CD4-positive, alpha-beta memory T cell (primary cell): ENCODE measurements around the gene ECHDC3. TPM values are rescaled to one million over a fixed set of nuclear protein-coding genes. Genes with fewer than 3 reads are reported as not detected.

ENCODE experiments used
- CTCF ChIA-PET: fragments of 350-600 bp; sonication (Branson Sonifier 250); formaldehyde crosslinking; loops from one replicate; lab custom pipeline; 2021; ENCODE audit warnings: inconsistent platforms; ENCODE audit not compliant: partially characterized antibody; lab: Charles Lee
- POLR2A ChIA-PET: fragments of 350-600 bp; sonication (Branson Sonifier 250); formaldehyde crosslinking; loops from one replicate; lab custom pipeline; 2021; ENCODE audit not compliant: partially characterized antibody; lab: Charles Lee
- DNase-seq, 5 donors: peaks; one replicate each; pipeline versions ENCODE4 v3.0.0 to v3.0.0-alpha.2; 2020 to 2022; ENCODE audit warnings: mixed read lengths in 1 of 5
- H3K27ac ChIP-seq: one replicate; pipeline ENCODE4 v1.7.0; 2013; ENCODE audit warnings: low read depth, low read length
- H3K27me3 ChIP-seq: 2 replicates; pipeline ENCODE4 v1.7.0; 2013; ENCODE audit warnings: mild to moderate bottlenecking, low read length, moderate library complexity; ENCODE audit not compliant: insufficient read depth
- H3K36me3 ChIP-seq: 2 replicates; pipeline ENCODE4 v1.7.0; 2013; ENCODE audit warnings: mild to moderate bottlenecking, low read length, moderate library complexity; ENCODE audit not compliant: insufficient read depth
- H3K4me1 ChIP-seq: 2 replicates; pipeline ENCODE4 v1.7.0; 2013; ENCODE audit warnings: mild to moderate bottlenecking, low read length, moderate library complexity; ENCODE audit not compliant: insufficient read depth
- H3K4me3 ChIP-seq, 2 donors: one replicate each; pipeline ENCODE4 v1.7.0; 2013; ENCODE audit warnings: low read length in 2 of 2, mild to moderate bottlenecking in 1 of 2
- H3K9me3 ChIP-seq, 2 donors: one replicate each; pipeline ENCODE4 v1.7.0; 2013; ENCODE audit warnings: low read length in 2 of 2, control low read depth in 1 of 2; ENCODE audit not compliant: control insufficient read depth in 1 of 2
- H3K27ac Mint-ChIP-seq, 7 donors: one replicate each; pipeline ENCODE4 v1.8.0; 2020 to 2021; ENCODE audit warnings: mixed read lengths in 7 of 7, mild to moderate bottlenecking in 6 of 7, inconsistent platforms in 3 of 7, moderate library complexity in 3 of 7
- H3K27me3 Mint-ChIP-seq, 2 donors: one replicate each; pipeline ENCODE4 v1.8.0; 2020 to 2021; ENCODE audit warnings: mixed read lengths in 2 of 2
- H3K36me3 Mint-ChIP-seq, 2 donors: one replicate each; pipeline ENCODE4 v1.8.0; 2020 to 2021; ENCODE audit warnings: mixed read lengths in 2 of 2, inconsistent platforms in 1 of 2, mild to moderate bottlenecking in 1 of 2
- H3K4me1 Mint-ChIP-seq, 4 donors: one replicate each; pipeline ENCODE4 v1.8.0; 2020 to 2021; ENCODE audit warnings: mixed read lengths in 4 of 4, mild to moderate bottlenecking in 1 of 4
- H3K4me3 Mint-ChIP-seq, 8 donors: one replicate each; pipeline ENCODE4 v1.8.0; 2020 to 2021; ENCODE audit warnings: mixed read lengths in 8 of 8, mild to moderate bottlenecking in 7 of 8, moderate library complexity in 6 of 8, inconsistent platforms in 3 of 8
- H3K9me3 Mint-ChIP-seq, 8 donors: one replicate each; pipeline ENCODE4 v1.8.0; 2020 to 2021; ENCODE audit warnings: mixed read lengths in 8 of 8, mild to moderate bottlenecking in 5 of 8, inconsistent platforms in 3 of 8, moderate library complexity in 1 of 8
- intact Hi-C: fragments of 100-400 bp; cut with micrococcal nuclease; formaldehyde crosslinking; loops from one replicate; pipeline ENCODE4 v1.15.1; 2023
- polyA plus RNA-seq, 2 donors: library from polyadenylated mRNA; unstranded; fragments of 300-500 nt; fragmentation: Illumina TruSeq; gene quantifications; one replicate each; pipeline ENCODE4 v1.2.3, GENCODE V29; 2021
- total RNA-seq, 2 experiments: library from RNA; stranded (reverse); gene quantifications; one replicate each; pipeline ENCODE4 v1.2.3, GENCODE V29; 2021

Gene ECHDC3
- total and polyA plus RNA-seq, 4 experiments from 2014 or later, result 0.14 to 0.49 (median 0.47) TPM; not detected in 1

GRCh38 chr10:11798845-11799735 is 56.9 kb downstream of the ECHDC3 start:
- peak overlapping the region in 1 of 8 donors; percentile 34 for H3K4me3 Mint-ChIP-seq
- intact Hi-C loops, result no loop called here
- DNase-seq, result no peak
- no peak overlapping the region for H3K27ac Mint-ChIP-seq
- H3K36me3 Mint-ChIP-seq, result no peaks in the 10 kb centered on the region
- no peaks in the 10 kb centered on the region for H3K36me3 ChIP-seq
- H3K27me3 ChIP-seq, result no peaks in the 10 kb centered on the region
- H3K4me1 Mint-ChIP-seq, result peaks cover 0 to 2% (median 0%) of the 10 kb centered on the region in 4 donors
- peaks cover 0 to 2% (median 0%) of the 10 kb centered on the region in 8 donors for H3K9me3 Mint-ChIP-seq
- ChIA-PET POLR2A (no interaction called here), CTCF (interaction anchor here (0.6 to 2.0 kb wide), 2 partner anchors 16 kb away, joined by 3 to 5 read pairs; no protein-coding TSS in a partner anchor)
- H3K27ac ChIP-seq, result no peak overlapping the region
- peaks cover 3 to 5% of the 10 kb centered on the region in 2 donors for H3K27me3 Mint-ChIP-seq
- H3K9me3 ChIP-seq, result no peaks in the 10 kb centered on the region
- no peak overlapping the region for H3K4me3 ChIP-seq
- H3K4me1 ChIP-seq, result no peaks in the 10 kb centered on the region

- no peak overlapping the region for H3K27ac Mint-ChIP-seq
- POLR2A ChIA-PET, result no interaction called here
- no peaks in the 10 kb centered on the region for H3K36me3 Mint-ChIP-seq
- Histone ChIP-seq H3K4me1 (no peaks in the 10 kb centered on the region), H3K27me3 (no peaks in the 10 kb centered on the region), H3K9me3 (no peaks in the 10 kb centered on the region), H3K27ac (no peak overlapping the region), H3K4me3 (no peak overlapping the region), H3K36me3 (no peaks in the 10 kb centered on the region)
- DNase-seq, result no peak
- CTCF ChIA-PET, result interaction anchor here (0.6 to 2.0 kb wide), 2 partner anchors 15 to 17 kb away, joined by 3 to 5 read pairs; no protein-coding TSS in a partner anchor
- H3K4me3 Mint-ChIP-seq, result no peak overlapping the region
- H3K4me1 Mint-ChIP-seq, result peaks cover 0 to 2% (median 0%) of the 10 kb centered on the region in 4 donors
- intact Hi-C loops, result no loop called here
- H3K27me3 Mint-ChIP-seq, result peaks cover 3 to 5% of the 10 kb centered on the region in 2 donors
- peaks cover 0 to 2% (median 0%) of the 10 kb centered on the region in 8 donors for H3K9me3 Mint-ChIP-seq
Measured at GRCh38 chr10:11799736-11800080, 57.5 kb downstream of the ECHDC3 start.

GRCh38 chr10:11804336-11804735 is 62.2 kb downstream of the ECHDC3 start:
- peaks cover 0 to 2% (median 0%) of the 10 kb centered on the region in 8 donors for H3K9me3 Mint-ChIP-seq
- H3K4me3 ChIP-seq, result no peak overlapping the region
- H3K36me3 ChIP-seq, result no peaks in the 10 kb centered on the region
- no peaks in the 10 kb centered on the region for H3K4me1 Mint-ChIP-seq
- ChIA-PET POLR2A (no interaction called here), CTCF (no interaction called here)
- no peaks in the 10 kb centered on the region for H3K4me1 ChIP-seq
- peaks cover 1 to 11% of the 10 kb centered on the region in 2 donors for H3K27me3 Mint-ChIP-seq
- H3K27ac Mint-ChIP-seq, result no peak overlapping the region
- no peaks in the 10 kb centered on the region for H3K9me3 ChIP-seq
- H3K36me3 Mint-ChIP-seq, result no peaks in the 10 kb centered on the region
- intact Hi-C loops, result no loop called here
- no peaks in the 10 kb centered on the region for H3K27me3 ChIP-seq
- no peak overlapping the region for H3K4me3 Mint-ChIP-seq
- no peak for DNase-seq
- H3K27ac ChIP-seq, result no peak overlapping the region

- CTCF ChIA-PET, result no interaction called here
- H3K4me1 ChIP-seq, result no peaks in the 10 kb centered on the region
- no peak overlapping the region for H3K27ac ChIP-seq
- peaks cover 0 to 2% (median 0%) of the 10 kb centered on the region in 8 donors for H3K9me3 Mint-ChIP-seq
- no peaks in the 10 kb centered on the region for H3K36me3 ChIP-seq
- H3K4me1 Mint-ChIP-seq, result no peaks in the 10 kb centered on the region
- no peak overlapping the region for H3K4me3 Mint-ChIP-seq
- intact Hi-C loops, result no loop called here
- H3K27me3 ChIP-seq, result no peaks in the 10 kb centered on the region
- no peaks in the 10 kb centered on the region for H3K36me3 Mint-ChIP-seq
- H3K4me3 ChIP-seq, result no peak overlapping the region
- H3K27ac Mint-ChIP-seq, result peak overlapping the region in 1 of 7 donors; percentile 65
- no peak for DNase-seq
- H3K27me3 Mint-ChIP-seq, result peaks cover 7 to 15% of the 10 kb centered on the region in 2 donors
- H3K9me3 ChIP-seq, result no peaks in the 10 kb centered on the region
- POLR2A ChIA-PET, result no interaction called here
Measured at GRCh38 chr10:11805792-11806191, 63.6 kb downstream of the ECHDC3 start.

- no peaks in the 10 kb centered on the region for H3K36me3 ChIP-seq
- no peak overlapping the region for H3K27ac ChIP-seq
- Mint-ChIP-seq H3K27ac (no peak overlapping the region), H3K36me3 (no peaks in the 10 kb centered on the region), H3K4me1 (no peaks in the 10 kb centered on the region), H3K9me3 (peaks cover 0 to 2% (median 0%) of the 10 kb centered on the region in 8 donors), H3K27me3 (peaks cover 6 to 15% of the 10 kb centered on the region in 2 donors), H3K4me3 (no peak overlapping the region)
- no peaks in the 10 kb centered on the region for H3K9me3 ChIP-seq
- no peaks in the 10 kb centered on the region for H3K27me3 ChIP-seq
- H3K4me1 ChIP-seq, result no peaks in the 10 kb centered on the region
- DNase-seq, result no peak
- intact Hi-C loops, result no loop called here
- ChIA-PET CTCF (no interaction called here), POLR2A (no interaction called here)
- no peak overlapping the region for H3K4me3 ChIP-seq
Measured at GRCh38 chr10:11806706-11807105, 64.5 kb downstream of the ECHDC3 start.

GRCh38 chr10:11808808-11809207 is 66.6 kb downstream of the ECHDC3 start:
- no peaks in the 10 kb centered on the region for H3K36me3 ChIP-seq
- H3K9me3 ChIP-seq, result no peaks in the 10 kb centered on the region
- no peak overlapping the region for H3K4me3 ChIP-seq
- no peak for DNase-seq
- no peaks in the 10 kb centered on the region for H3K4me1 ChIP-seq
- no peaks in the 10 kb centered on the region for H3K36me3 Mint-ChIP-seq
- ChIA-PET CTCF (interaction anchor here (3.8 kb wide), 1 partner anchor 11 kb away, joined by 16 read pairs; no protein-coding TSS in a partner anchor), POLR2A (no interaction called here)
- intact Hi-C loops, result no loop called here
- H3K4me1 Mint-ChIP-seq, result no peaks in the 10 kb centered on the region
- H3K4me3 Mint-ChIP-seq, result no peak overlapping the region
- peaks cover 0 to 2% (median 0%) of the 10 kb centered on the region in 8 donors for H3K9me3 Mint-ChIP-seq
- no peak overlapping the region for H3K27ac ChIP-seq
- peaks cover 6 to 15% of the 10 kb centered on the region in 2 donors for H3K27me3 Mint-ChIP-seq
- H3K27me3 ChIP-seq, result no peaks in the 10 kb centered on the region
- H3K27ac Mint-ChIP-seq, result no peak overlapping the region

- Mint-ChIP-seq H3K27ac (peak overlapping the region in 1 of 7 donors; percentile 30), H3K9me3 (no peaks in the 10 kb centered on the region), H3K4me3 (no peak overlapping the region), H3K27me3 (peaks cover 6 to 17% of the 10 kb centered on the region in 2 donors), H3K36me3 (no peaks in the 10 kb centered on the region), H3K4me1 (no peaks in the 10 kb centered on the region)
- CTCF ChIA-PET, result interaction anchor here (3.8 kb wide), 1 partner anchor 9 kb away, joined by 16 read pairs; no protein-coding TSS in a partner anchor
- DNase-seq, result no peak
- H3K27ac ChIP-seq, result no peak overlapping the region
- H3K9me3 ChIP-seq, result no peaks in the 10 kb centered on the region
- intact Hi-C loops, result no loop called here
- H3K36me3 ChIP-seq, result no peaks in the 10 kb centered on the region
- no peak overlapping the region for H3K4me3 ChIP-seq
- no peaks in the 10 kb centered on the region for H3K27me3 ChIP-seq
- POLR2A ChIA-PET, result no interaction called here
- H3K4me1 ChIP-seq, result no peaks in the 10 kb centered on the region
Measured at GRCh38 chr10:11810313-11810766, 68.2 kb downstream of the ECHDC3 start.
